D341Med (cell line): ENCODE measurements around the gene FGD2.

Experiments used
- DNase-seq: peaks from one replicate; pipeline ENCODE4 v3.0.0; 2012; ENCODE audit warnings: low spot score

Gene FGD2

GRCh38 chr6:37018198-37019064 lies 13.0 kb downstream of the FGD2 start:
- peak; percentile 90 for DNase-seq

DNA sequence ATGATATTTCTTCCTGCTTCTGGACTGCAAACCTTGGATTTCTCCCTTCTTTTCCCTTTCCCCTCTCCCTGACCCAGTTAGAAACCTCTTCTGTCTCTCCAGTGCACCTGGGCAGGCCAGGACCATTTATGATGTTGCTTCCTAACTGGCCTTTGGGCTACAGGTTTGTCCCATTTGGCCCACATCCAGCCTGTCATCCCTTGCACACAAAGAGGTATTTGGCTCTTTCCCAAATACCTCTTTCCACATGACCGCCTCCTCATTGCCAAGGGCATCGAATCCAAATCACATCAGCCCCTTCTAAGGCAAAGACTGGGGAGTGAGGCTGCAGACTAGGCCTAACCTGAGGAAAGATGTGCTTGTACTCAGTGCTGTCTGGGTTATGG lies 13.6 kb downstream of the FGD2 start:
- DNase-seq: no peak

DNA sequence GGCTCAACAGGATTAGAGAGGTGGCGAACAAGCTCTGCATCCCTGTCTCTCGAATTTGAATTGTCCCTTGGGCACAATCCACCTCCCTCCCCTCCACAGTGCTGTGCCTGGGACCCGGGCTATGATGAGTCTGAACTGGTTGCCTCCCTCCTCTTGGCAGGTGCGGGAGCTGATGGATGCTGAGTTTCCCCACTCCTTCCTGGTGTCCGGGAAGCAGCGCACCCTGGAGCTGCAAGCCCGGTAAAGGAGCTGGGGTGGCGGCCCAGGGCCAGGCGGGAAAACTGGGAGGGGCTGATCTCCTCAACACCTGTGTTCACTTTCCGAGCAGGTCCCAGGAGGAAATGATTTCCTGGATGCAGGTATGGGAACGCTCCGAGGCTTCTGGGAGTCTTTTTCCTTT lies 14.9 kb downstream of the FGD2 start:
- no peak for DNase-seq

DNA sequence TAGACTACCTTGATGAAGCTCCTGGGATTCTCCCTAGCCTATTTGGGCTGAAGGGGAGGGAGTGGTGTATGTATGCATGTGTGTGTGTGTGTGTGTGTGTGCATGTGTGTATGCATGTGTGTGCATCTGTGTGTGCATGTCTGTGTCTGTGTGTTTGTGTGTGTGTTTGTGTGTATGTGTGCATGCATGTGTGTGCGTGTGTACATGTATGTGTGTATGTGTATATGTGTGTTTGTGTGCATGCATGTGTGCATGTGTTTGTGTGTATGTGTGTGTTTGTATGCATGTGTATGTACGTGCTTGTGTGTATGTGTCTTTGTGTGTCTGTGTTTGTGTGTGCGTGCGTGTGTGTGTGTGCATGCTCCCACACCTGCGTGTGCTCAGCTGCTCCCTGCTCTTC lies 15.4 kb downstream of the FGD2 start:
- no peak for DNase-seq

GRCh38 chr6:37021356-37022129 lies 16.1 kb downstream of the FGD2 start:
- no peak for DNase-seq

DNA sequence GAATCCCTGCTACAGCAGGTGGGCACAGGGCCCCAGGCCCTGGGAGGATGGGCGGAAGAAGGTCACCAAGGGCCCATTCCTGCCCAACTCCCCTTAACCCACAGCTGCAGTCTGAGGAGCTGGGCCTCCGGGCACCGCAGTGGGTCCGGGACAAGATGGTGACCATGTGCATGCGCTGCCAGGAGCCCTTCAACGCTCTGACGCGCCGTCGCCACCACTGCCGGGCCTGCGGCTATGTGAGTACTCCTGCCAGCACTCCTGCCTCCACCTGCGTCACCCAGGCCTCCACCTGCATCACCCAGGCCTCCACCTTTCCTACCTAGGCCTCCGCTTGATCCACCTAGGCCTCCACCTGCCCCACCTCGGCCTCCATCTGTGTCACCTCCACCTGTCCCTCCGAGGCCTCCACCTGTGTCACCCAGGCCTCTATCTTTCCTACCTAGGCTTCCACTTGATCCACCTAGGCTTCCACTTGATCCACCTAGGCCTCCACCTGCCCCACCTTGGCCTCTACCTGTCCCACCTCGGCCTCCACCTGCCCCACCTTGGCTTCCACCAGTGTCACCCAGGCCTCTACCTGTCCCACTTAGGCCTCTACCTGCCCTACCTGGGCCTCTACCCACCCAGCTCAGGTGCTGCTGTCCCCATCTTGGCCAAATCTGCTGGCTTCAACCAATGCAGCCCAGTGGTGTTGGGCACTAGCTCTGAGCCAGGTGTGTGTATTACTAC lies 16.8 kb downstream of the FGD2 start:
- DNase-seq: no peak

DNA sequence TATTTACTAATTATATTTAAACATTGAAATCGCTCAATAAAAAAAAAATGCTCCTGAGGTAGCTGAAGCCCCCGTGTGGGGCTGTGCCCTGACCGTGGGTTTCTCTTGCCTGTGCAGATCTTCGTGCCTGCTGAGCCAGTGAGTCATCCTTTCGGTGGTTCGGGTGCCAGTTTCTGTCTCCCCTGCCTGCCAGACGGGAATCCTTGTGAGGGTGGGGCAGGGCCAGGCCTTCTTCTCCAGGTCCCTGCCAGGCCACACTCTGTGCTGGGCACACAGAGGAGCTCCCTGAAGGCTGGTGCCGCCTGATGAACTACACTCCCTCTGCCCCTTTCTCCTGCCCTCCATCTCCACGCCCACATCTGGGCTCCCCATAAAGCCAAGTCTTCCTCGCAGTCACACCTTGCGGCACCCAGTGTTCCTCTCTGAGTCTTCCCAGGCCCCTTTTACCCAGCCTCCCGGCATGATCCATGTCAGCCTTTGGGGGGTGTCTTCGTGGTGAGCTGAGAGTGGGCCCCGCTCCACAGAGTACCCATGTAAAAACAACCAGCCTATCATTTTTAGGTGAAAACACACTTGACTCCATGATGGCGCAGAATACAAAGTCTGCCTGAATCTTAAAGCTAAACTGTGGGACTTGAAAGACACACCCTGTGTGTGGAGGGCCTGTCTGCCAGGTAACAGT lies 19.3 kb downstream of the FGD2 start:
- no peak for DNase-seq

GRCh38 chr6:37025621-37026466 lies 20.4 kb downstream of the FGD2 start:
- no peak for DNase-seq

DNA sequence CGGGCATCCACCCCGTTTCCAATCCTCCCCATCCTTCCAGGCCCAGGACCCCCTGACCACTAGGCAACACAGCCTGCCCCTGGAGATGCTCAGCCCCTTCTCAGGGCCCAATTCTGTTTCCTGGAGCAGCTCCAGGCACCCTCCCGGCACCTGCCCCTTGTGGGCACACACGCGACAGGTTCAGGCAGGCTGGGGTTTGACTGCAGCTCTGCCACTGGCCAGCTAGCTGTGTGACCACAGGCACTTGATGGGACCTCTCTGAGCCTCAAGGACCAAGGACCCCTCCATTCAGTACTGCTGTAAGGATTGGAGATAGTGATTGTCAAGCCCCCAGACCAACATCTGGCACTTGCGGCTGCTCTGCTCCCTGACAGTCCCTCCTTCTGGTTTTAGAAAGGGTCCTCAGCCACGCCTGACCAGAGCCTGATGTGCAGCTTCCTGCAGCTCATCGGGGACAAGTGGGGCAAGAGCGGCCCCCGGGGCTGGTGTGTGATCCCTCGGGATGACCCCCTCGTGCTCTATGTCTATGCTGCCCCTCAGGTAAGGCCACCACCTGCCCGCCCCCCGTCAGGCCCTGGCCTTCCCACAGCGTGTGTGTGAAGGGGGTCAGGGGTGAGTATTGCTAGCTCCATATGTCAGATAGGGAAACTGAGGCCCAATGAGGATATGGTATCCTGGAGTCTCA lies 21.7 kb downstream of the FGD2 start:
- no peak for DNase-seq

GRCh38 chr6:37027811-37028469 lies 22.5 kb downstream of the FGD2 start:
- DNase-seq: no peak

DNA sequence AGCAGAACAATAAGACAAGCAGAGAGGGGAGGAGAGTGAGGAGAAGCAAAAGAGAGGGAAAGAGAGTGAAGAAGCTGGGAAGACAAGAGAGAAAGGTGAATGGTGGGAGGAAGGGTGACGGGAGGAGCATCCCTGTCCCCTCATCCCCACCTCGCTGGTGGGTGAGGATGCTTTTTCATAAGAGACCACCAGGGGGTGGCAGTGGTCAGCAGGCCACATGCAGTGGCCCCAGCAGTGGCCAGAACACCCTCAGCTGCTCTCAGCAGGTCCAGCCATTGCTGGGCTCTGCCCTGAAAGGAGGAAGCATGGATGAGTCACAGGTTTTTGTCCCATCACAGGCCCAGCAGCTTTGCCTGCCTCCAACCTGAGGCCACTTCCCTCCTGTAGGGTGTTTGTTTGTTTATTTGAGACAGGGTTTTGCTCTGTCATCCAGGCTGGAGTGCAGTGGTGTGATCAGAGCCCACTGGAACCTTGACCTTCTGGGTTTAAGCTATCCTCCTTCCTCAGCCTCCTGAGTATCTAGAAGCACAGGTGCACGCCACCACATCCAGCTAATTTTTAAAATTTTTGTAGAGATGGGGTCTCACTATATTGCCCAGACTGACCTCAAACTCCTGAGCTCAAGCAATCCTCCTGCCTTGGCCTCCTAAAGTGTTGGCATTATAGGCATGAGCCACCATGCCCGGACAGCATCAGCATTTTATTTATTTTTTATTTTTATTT lies 24.0 kb downstream of the FGD2 start:
- DNase-seq: peak; percentile 81

- DNase-seq: no peak
Observed at GRCh38 chr6:37030599-37030998, 25.1 kb downstream of the FGD2 start.

DNA sequence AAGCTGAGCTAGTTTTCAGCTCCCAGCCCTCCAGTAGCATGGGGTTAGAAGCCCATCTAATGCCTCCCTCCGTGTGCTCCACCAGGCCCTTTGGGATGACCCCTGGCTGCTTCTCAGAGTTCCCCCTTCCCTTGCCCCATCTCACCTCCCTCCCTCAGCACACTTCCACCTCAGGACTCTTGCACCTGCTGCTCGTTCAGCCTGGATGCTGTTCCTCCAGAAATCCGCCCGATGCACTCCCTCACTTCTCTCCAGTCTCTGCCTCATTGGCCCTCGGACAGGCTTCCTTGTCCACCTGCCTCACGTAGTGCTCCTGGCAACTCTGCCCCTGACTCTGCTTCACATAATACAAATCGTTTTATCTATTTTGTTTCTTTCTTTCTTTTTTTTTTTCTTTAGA lies 26.8 kb downstream of the FGD2 start:
- DNase-seq: no peak

GRCh38 chr6:37033255-37033654 lies 27.8 kb downstream of the FGD2 start:
- no peak for DNase-seq

DNA sequence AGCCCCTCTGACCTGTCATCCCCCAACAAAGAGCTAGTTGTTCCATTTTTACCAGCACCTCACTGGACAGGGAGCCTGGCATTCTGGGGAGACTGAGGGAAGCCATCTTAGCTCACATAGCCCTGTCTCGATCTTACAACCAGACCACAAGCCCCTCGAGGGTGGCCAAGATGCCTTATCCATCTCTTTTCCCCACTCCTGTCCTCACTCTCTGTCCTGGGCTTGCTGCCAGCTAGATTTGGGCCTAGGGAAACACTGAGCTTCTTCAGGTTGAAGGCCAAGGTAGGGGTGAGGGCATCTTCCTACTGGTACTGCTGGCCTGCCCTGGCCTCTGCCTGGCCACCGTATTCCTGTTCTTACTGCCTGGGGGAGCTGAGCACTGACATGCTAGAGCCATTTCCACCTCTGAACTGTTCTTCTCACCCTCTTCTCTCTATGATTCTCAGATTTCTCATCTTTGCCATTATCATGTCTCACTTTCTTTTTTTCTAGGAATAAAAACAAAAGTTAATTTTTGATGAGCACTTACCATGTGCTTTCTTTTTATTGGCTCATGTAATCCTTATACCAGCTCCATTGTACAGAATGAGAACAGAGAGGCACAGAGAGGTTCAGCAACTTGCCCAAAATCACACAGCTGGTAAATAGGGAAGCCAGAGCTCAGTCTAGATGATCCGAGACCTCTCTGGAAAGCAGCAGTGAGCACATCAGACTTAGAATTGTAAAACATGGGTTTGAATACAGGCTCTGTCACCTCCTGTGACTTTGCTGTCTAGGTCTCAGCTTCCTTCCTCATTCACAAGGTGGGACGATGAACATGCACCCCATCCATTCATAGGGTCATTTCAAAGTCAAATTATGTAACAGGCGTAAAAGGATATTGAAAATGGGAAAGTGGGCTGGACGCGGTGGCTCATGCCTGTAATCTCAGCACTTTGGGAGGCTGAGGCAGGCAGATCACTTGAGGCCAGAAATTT lies 28.7 kb downstream of the FGD2 start:
- no peak for DNase-seq

GRCh38 chr6:37036146-37036545 lies 30.7 kb downstream of the FGD2 start:
- DNase-seq: no peak

GRCh38 chr6:37038292-37039198 lies 33.1 kb downstream of the FGD2 start:
- no peak for DNase-seq
